ENCODE measurements around the gene ATN1.

GRCh38 chr12:6954316-6955107, 26.8 kb downstream of the ATN1 start:
- TF ChIP-seq CTCF (conservative IDR thresholded peaks at IDR 0.05; ENCODE audit: low read depth, low read length) (no peak), EZH2 (IDR thresholded peaks at IDR 0.05; ENCODE audit: borderline replicate concordance, low read depth, low read length, poor library complexity, severe bottlenecking) (no peak)

Data from A673 (cell line).